ENCODE data around the gene ACVR1B.
A peak's percentile ranks its signal among the peaks of the same experiment; 100 is the strongest.

ACVR1B gene

DNA sequence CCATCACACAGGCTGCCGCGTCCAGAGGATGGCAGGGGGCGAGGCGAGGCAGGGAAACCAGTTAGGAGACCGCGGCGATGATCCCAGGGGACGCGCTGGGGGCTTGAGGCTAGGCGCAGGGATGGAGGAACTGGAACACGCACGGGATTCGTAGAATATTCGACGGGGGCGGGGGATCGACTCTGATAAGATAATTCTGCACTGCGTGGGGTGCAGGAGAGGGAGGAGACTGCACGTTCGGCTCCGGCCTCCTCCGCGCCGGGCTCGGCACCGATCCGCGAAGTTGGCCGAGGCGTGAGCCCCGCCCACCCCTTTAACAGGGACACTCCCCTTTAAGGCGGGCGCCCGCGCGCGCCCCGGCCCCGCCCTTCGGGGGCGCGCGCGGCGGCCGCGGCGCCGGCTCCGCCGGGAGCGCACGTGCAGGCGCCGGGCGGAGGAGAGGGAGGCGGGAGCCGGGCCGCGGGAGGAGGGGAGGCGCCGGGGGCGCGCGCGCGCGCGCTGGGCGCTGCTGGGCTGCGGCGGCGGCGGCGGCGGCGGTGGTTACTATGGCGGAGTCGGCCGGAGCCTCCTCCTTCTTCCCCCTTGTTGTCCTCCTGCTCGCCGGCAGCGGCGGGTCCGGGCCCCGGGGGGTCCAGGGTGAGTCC lies at the start of gene ACVR1B:
Gene ACVR1B (plus strand): TSS at position 501 of the 644 bp plus-strand sequence. CDS start 45 bp downstream, at position 546.
- peak; percentile 79 for DNase-seq

DNA sequence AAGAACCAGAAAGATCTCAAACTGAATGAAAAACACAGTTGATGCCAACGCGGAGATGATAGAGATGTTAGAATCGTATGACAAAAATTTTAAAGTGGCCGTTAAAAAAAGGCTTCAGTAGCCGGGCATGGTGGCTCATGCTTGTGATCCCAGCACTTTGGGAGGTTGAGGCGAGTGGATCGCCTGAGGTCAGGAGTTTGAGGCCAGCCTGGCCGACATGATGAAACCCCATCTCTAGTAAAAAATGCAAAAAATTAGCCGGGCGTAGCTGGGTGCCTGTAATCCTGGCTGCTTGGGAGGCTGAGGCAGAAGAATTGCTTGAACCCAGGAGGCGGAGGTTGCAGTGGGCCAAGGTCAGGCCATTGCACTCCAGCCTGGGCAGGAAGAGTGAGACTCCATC lies 49.6 kb upstream of the ACVR1B start:
- DNase-seq: no peak

DNA sequence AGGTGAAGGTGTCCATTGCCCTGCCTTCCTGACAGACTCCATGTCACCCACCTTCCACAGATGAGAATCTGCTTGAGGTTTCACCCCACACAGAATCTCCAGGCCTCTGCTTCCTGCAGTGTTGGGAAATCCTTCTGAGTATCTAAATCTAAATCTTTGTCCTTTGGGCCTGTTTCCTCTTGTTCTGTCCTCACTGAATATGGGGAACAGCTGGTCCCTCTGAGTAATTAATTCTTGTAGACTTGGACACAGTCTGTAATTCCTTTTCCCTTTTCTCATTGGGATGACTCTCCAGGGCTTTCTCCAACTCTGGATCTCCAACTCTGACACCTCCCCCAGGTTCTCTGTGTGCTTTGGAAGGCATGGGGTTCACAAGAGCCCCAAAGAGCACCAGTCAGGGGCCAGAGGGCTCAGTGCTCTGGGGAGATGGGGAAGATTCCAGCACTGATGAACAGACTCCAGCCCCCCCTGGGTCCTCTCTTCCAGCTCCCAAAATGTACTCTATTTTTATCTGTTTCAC lies 46.5 kb upstream of the ACVR1B start:
- no peak for DNase-seq

DNA sequence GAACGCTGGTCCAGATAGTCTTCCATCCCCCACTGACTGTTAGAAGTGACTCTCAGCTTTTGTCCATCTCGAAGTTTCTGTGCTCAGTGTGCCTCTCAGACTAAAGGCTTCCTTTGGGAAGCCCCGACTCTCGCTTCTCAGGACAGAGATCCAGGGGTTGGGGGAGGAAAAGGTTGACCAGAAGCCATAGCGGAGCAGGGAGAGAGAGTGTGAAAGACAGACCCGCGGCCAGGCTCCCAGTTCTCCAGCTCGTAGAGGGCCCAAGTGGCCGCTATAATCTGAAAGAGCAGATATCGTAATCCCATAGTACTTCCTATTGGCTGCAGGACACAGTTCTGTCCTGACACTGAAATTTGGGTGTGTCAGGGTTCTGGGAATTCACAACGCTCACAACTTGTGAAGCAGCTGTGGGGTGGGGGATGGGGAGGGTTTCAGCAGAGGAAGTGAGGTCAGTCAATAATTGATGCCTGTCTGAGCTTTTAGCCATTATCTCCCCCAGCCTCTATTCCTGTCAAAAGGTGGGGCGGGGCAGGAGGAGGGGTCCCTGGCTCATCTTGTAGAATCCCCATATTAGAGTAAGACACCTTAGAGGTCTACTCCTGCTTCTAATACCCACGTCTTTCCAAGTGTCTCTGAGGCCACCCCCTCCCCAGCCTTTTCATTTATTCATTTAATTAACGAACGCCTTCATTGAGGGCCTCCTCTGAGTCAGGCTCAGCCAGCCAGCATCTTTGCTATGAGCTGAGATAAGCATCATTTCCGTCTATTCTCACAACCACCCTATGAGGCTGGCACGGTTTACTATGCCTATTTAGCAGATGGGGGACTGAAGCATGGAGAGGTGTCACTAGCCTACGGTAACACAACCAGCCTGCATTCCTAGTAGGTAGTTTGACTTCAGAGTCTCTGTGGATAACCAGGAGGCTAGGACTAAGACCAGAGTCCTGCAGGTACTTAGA lies 45.7 kb upstream of the ACVR1B start:
- DNase-seq: no peak

DNA sequence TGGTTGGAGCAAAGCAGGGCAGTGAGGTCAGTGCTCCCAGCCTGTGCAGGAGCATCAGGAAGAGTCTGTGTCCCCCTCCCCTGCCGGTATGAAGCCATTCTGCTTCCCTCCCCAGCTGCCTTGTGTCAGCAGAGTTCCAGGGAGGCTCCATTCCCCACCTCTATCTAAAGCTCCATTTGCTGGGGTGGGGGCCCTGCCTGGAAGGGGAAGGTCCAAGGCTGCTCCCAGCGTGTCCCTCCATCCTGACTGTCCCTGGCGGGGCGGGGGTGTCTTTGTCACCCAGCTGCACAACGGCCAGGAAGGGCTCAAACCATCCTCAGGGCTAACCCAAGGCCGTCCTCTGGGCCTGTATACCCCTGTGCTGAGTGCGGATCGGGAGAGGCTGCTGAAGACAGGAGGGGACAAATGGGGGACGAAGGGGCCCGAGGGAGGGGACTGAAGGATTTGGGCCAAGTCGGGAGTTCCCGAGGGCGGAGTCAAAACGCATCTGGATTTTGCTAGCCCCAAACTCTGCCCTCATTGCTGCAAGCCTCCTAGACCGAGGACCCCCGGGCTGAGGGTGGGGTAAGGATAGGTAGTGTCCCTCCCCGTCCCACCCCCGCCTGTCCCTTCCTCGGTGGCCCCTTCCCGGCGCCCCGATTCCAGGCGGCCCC lies 44.9 kb upstream of the ACVR1B start:
- DNase-seq: no peak

DNA sequence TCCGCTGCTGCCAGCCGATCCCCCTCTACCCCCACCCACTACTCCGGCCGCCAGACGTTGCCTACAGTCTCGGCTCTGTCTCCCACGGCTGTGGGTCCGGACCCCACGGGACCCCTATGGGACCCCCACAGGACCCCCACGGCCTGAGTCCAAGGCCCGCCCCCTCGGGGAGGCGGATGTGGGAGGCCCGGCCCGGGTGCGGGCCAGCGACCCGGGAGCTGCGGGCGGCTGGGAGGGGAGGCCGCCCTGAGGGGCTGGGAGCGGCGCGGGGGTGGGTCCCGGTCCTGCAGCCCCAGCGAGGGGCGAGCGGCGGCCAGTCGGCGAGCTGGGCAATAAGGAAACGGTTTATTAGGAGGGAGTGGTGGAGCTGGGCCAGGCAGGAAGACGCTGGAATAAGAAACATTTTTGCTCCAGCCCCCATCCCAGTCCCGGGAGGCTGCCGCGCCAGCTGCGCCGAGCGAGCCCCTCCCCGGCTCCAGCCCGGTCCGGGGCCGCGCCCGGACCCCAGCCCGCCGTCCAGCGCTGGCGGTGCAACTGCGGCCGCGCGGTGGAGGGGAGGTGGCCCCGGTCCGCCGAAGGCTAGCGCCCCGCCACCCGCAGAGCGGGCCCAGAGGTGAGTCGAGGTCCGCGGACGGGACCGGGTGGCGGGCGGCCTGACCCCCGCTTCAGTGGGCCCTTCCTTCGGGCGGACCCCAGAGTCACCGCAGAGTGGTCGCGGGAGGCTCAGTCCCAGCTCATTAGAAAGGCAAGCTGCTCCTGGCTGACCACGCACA lies 44.2 kb upstream of the ACVR1B start, which contains the start of gene ACVRL1:
Gene ACVRL1 (plus strand): TSS at position 422 of the 773 bp plus-strand sequence. CDS start 4,971 bp downstream, outside the sequence.
- no peak for DNase-seq

DNA sequence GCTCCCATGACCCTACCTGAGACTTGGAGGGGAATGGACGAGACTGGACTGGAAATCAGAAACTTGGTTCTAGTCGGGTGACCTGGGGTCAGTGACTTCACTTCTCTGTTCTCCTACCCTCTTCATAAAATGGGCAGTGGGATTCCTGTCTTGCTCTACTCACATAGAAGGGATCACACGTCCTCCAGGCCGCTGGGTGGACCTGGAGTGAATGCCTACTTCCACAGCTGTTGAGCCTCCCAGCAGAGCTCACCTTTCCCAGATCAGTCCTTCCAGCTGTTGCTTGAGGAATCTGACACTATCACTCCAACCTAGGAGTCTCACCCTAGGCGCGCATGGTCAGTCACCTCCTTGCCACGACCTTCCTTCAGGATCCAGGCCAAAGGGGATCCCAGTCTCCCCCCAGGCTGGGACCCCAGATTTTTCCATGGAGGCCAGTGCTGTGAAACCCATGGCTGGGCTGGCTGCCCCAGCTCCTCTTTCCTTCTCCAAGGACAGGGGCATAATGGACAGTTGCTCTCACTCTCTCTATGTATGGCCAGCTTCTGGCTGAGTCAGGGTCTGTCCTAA lies 43.6 kb upstream of the ACVR1B start:
- no peak for DNase-seq

DNA sequence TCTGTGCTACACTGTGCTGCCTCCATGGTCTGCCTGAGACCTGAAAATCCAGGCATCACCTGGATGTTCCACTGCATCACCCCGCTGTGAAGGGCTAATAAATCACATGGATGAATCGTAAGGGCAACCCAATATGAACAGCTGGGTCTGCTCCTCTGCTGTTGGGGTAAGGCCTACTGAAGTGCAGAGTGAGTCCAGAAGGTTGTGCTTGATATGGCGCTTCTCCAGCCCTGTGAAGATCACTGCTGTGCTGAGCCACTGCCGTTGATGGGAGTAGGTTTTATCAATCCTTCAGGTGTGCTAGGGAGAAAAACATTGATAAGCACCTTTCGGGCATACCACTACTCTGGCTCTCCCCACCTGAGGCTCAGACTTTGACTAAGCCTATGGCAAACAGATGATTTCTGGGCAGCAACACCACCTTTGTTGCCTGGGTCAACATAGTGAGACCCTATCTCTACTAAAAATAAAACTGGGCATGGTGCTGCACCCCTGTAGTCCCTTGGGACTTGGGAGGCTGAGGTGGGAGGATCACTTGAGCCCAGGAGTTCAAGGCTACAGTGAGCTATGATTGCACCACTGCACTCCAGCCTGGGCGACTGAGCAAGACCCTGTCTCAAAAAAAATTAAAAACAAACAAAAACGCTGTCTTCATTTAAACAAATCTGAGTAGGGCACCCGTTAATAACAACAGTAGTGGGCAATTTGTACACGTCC lies 42.5 kb upstream of the ACVR1B start:
- no peak for DNase-seq

DNA sequence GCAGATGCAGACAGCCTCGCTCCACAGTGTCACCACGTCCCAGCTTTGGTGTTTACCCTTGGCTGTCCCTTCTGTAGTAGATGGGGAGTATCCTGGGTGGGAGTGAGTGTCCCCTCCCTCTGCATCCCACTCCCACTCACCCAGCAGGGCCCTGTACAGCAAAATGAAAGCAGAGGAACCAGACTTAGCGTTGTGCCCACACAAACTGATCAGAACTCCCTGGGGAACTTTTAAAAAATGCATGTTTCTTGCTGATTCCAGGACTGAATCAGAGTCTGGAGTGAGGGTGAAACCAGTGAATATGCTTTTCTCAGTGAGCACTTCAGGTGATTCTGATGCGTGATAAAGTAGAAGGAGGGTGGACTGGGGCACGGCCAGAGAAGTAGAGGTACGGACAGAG lies 41.3 kb upstream of the ACVR1B start:
- DNase-seq: no peak

DNA sequence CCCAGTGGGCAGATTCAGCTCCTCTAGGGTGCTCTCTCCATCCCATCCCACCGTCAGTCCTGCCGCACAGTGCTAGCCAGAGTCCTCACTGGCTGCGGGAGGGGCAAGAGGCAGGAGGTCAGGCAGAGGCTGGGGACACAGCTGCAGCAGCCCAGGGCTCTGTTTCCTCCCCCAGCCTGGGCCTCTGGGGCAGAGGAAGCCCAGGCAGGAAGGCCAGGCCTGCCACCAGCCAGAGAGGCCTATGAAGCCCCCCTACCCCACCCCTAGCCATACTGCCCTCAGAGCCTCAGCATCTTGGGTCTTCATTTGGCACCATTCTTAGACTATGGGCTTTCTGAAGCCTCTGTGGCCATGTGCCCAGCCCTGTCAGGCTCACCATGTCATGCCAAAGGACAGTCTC lies 40.8 kb upstream of the ACVR1B start:
- no peak for DNase-seq

DNA sequence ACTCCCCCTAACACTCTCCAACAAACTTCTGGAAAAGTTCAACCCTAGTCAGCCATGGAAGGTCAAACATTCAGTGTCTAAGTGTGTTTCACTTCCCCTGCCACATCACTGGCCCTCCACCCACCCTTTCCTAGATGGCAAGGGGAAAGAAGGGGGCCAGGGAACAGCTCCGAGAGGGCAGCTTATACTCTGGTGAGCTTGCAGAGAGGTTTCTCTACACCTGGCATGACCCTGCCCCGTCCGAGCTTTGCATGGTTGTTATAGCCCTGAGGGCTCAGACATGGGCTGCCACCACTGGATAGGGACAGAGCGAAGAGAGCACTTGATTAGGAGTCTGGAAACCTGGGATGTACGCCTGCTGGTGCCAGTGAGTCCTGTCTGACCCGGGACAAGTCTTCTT lies 40.2 kb upstream of the ACVR1B start:
- no peak for DNase-seq

DNA sequence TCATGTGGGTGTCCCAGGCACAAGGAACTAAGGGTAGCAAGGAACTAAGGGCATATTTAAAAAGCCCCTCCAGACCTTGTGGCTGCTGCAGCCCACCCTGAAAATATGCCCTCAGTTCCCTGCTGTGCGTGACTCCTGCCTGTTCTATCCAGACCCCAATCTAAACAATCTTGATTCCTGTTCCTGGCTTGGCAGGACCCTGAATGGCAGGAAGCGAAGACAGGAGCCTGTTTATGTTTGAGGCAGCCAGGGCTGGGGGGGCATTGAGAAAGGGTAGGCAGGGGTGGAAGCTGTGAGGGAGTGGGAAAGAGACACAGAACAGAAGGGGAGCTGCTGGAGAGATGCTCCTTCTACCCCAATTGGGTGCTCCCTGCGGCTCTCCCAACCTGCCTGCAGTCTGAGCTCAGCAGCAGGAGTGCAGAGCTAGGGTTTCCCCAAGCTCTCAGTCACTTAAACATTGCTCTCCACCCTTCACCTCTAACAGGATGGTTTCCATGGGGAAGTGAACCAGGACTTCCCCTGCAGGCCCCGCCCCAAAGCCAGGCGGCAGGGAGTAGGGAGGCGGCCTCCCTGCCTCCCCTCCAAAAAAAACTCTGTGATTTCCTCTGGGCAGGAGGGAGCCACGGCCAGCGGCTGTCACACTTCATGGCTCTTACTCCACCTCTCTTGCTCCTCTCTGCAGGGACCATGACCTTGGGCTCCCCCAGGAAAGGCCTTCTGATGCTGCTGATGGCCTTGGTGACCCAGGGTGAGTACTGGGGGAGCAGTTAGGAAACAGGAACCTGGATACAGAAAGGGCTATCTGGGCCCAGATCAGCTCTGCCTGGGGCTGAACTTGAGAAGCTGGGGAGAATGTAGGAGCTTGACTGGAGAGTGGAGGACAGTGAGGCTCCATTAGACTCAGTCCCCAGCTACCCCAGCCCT lies 39.4 kb upstream of the ACVR1B start:
- no peak for DNase-seq

DNA sequence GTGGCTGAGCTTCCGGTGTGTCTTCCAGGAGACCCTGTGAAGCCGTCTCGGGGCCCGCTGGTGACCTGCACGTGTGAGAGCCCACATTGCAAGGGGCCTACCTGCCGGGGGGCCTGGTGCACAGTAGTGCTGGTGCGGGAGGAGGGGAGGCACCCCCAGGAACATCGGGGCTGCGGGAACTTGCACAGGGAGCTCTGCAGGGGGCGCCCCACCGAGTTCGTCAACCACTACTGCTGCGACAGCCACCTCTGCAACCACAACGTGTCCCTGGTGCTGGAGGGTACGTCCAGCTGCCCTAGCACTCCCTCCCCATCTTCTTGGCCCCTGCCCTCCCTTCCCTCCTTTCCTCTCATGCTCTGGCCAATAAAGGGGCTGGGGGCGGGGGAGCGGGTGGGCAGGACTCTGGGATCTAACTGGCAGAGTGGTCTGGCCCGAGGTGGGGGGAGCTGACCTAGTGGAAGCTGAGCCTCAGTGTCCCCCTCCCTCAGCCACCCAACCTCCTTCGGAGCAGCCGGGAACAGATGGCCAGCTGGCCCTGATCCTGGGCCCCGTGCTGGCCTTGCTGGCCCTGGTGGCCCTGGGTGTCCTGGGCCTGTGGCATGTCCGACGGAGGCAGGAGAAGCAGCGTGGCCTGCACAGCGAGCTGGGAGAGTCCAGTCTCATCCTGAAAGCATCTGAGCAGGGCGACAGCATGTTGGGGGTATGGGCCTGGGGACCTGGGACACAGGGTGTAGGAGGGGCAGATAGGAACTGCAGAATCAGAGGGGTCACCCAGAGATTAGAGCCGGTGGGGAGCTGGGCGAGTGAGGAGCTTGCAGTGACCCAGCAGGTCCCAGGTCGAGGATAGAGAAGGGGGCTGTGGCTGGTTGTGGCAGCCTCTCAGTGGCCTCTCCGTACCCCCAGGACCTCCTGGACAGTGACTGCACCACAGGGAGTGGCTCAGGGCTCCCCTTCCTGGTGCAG lies 38.1 kb upstream of the ACVR1B start:
- no peak for DNase-seq

DNA sequence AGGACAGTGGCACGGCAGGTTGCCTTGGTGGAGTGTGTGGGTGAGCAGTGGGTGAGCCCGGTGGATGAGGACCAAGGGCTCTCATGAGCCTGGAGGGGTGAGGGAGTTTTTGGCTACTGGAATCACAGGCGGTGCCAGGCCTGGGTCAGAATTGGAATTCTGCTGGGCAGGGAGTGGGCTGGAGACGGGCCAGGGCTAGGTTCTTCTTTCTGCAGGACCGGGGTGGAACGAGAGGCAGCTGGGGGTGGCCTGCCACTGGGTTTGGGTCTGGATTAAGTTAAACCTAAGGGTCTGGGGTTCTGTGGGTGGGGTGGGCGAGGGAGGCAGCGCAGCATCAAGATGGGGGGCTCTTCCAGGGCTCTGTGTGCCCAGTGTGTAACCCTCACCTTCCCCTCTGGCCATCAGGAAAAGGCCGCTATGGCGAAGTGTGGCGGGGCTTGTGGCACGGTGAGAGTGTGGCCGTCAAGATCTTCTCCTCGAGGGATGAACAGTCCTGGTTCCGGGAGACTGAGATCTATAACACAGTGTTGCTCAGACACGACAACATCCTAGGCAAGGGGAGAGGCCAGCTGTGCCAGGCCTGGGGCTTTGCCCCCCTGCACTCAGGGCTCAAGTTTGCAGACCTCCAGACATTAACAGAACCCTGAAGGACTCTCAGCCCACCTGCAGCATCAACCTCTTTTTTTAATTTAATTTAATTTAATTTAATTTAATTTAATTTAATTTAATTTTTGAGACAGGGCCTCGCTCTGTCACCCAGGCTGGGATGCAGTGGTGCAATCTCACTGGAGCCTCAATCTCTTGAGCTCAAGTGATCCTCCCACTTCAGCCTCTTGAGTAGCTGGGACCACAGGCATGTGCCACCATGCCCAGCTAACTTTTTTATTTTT lies 37.2 kb upstream of the ACVR1B start:
- DNase-seq: no peak

DNA sequence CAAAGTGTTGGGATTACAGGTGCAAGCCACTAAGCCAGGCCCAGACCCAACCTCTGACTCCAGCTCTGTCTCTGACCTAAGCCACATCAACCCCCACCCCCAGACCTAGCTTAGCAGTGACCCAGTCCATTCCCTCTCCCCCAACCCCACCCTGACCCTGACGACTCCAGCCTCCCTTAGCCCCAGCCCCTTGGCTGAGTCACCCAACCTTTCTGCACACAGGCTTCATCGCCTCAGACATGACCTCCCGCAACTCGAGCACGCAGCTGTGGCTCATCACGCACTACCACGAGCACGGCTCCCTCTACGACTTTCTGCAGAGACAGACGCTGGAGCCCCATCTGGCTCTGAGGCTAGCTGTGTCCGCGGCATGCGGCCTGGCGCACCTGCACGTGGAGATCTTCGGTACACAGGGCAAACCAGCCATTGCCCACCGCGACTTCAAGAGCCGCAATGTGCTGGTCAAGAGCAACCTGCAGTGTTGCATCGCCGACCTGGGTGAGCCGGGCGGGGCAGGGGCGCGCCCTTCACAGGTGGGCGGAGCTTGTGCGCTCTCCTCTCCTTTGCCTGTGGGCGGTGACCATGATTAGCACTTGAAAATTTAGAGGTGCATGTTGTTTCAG lies 36.4 kb upstream of the ACVR1B start:
- DNase-seq: no peak

DNA sequence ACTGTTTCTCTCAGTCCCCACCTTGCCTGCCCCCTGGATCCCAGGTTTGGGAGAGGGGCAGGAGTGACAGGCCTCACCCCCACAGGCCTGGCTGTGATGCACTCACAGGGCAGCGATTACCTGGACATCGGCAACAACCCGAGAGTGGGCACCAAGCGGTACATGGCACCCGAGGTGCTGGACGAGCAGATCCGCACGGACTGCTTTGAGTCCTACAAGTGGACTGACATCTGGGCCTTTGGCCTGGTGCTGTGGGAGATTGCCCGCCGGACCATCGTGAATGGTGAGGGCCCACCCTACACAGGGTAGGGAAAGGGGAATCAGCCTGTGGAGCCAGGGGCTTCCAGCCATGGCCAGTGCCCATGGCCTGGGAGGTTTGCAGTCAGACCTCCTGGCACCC lies 35.5 kb upstream of the ACVR1B start:
- DNase-seq: no peak

DNA sequence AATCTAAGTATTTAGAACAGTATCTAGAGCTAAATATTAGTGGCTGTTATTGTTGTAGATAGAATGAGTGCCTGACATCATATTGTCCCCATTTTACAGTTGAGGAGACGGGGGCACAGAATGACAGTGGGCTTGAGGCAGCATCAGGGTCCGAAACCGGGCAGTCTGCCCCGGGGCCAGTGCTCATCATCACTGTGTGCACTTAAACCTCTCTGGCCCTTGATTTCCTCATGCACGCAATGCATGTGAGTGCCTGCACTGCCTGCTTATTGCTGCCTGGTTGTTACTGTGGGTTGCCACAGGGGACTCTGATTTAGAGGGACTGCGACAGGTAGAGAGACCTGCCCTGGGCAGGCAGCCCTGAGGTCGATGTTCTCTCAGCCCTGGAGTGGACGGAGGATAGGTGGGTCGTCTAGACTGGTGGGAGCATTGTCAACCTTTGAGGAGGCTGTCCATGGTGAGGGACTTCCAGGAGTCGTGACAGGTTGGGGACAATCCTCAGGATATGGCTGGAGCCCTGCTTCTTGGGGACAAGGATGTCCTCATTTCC lies 34.4 kb upstream of the ACVR1B start:
- DNase-seq: no peak
